A549 (cell line): Measurements from ENCODE around the gene TIAL1. TPM values are rescaled to one million over a fixed set of nuclear protein-coding genes. Genes with fewer than 3 reads are reported as not detected.

Source experiments
- ATAC-seq, 2 experiments: fragments of 200-7000 bp in 1 of 2; fragments of >200 bp in 1 of 2; cut with Nextera tagmentation in 1 of 2; cut with Tn5 transposase in 1 of 2; 3 replicates each; pipeline versions ENCODE4 v1.8.0 to v1.9.1; 2018 to 2020; ENCODE audit warnings: mild to moderate bottlenecking in 1 of 2, moderate library complexity in 1 of 2
- CTCF ChIA-PET: fragments of 300-600 bp; sonication (Branson Sonifier 250); formaldehyde crosslinking; extraction: SDS; loops from one replicate; lab custom pipeline; 2021; ENCODE audit warnings: antibody characterized with exemption, inconsistent platforms; lab: Yijun Ruan, JAX
- POLR2A ChIA-PET: fragments of 350-600 bp; formaldehyde crosslinking; extraction: SDS; loops from one replicate; lab custom pipeline; 2021; ENCODE audit warnings: antibody characterized with exemption, inconsistent platforms; lab: Yijun Ruan, JAX
- DNase-seq, 2 experiments: peaks; one replicate each; pipeline versions ENCODE4 v3.0.0 to v3.0.0-alpha.2; 2011 to 2016; ENCODE audit warnings: low read depth in 1 of 2, low spot score in 1 of 2
- FAIRE-seq: peaks from 2 replicates; lab custom pipeline; 2011; peaks lifted over from hg19 to GRCh38; lab: Jason Lieb, UNC
- H3K27ac ChIP-seq, 2 experiments: fragments of >200 bp; sonication (Bioruptor Twin); formaldehyde crosslinking; 3 replicates each; pipeline ENCODE4 v1.5.1; 2016 to 2017
- H3K4me1 ChIP-seq: fragments of >200 bp; sonication (Bioruptor Twin); formaldehyde crosslinking; 3 replicates; pipeline ENCODE4 v1.6.1; 2016
- H3K4me2 ChIP-seq: fragments of >200 bp; sonication (Bioruptor Twin); formaldehyde crosslinking; 3 replicates; pipeline ENCODE4 v1.6.1; 2016
- H3K4me3 ChIP-seq: fragments of >200 bp; sonication (Bioruptor Twin); formaldehyde crosslinking; 3 replicates; pipeline ENCODE4 v1.5.1; 2016
- H3K9me3 ChIP-seq: fragments of >200 bp; sonication (Bioruptor Twin); formaldehyde crosslinking; 3 replicates; pipeline ENCODE4 v1.6.1; 2016
- CHD2 ChIP-seq: fragments of 150-350 bp; IDR thresholded peaks from 2 replicates; pipeline ENCODE4 v1.6.1; 2014; ENCODE audit warnings: low read length; ENCODE audit not compliant: partially characterized antibody
- ELK1 ChIP-seq: fragments of 150-350 bp; IDR thresholded peaks from 2 replicates; pipeline ENCODE4 v1.6.1; 2014; ENCODE audit warnings: low read depth, mild to moderate bottlenecking, low read length
- ESRRA ChIP-seq: fragments of 150-350 bp; IDR thresholded peaks from 2 replicates; pipeline ENCODE4 v1.6.1; 2014; ENCODE audit warnings: mild to moderate bottlenecking, low read length, borderline replicate concordance
- FOSL2 ChIP-seq, 2 experiments: fragments of 450-650 bp in 1 of 2; fragments of >200 bp in 1 of 2; sonication (Bioruptor Twin) in 1 of 2; formaldehyde crosslinking; IDR thresholded peaks; 2 replicates each; pipeline versions ENCODE4 v1.5.0 to v1.6.1; 2016 to 2020; ENCODE audit warnings: mild to moderate bottlenecking in 1 of 2, moderate library complexity in 1 of 2
- HEYL ChIP-seq: fragments of 250-450 bp; sonication (Bioruptor Pico); IDR thresholded peaks from 2 replicates; pipeline ENCODE4 v1.8.0; 2021; ENCODE audit warnings: mild to moderate bottlenecking, moderate library complexity
- MAFK ChIP-seq: fragments of 450-650 bp; IDR thresholded peaks from 2 replicates; pipeline ENCODE4 v1.6.1; 2014; ENCODE audit not compliant: partially characterized antibody
- NPAS2 ChIP-seq: fragments of 250-450 bp; sonication (Bioruptor Pico); IDR thresholded peaks from 2 replicates; pipeline ENCODE4 v1.8.0; 2022; ENCODE audit warnings: mild to moderate bottlenecking, moderate library complexity, borderline replicate concordance
- RNF2 ChIP-seq: fragments of 200-600 bp; sonication (generic); IDR thresholded peaks from 2 replicates; pipeline ENCODE4 v1.6.1; 2016; ENCODE audit warnings: low read depth, mild to moderate bottlenecking, antibody characterized with exemption, moderate library complexity, borderline replicate concordance
- SMC3 ChIP-seq: fragments of >200 bp; sonication (Bioruptor Twin); formaldehyde crosslinking; IDR thresholded peaks from 3 replicates; pipeline ENCODE4 v1.6.1; 2018; ENCODE audit warnings: inconsistent platforms
- TFCP2L1 ChIP-seq: fragments of 250-450 bp; sonication (Bioruptor Pico); IDR thresholded peaks from 2 replicates; pipeline ENCODE4 v1.5.0; 2021; ENCODE audit warnings: mild to moderate bottlenecking
- TP53 ChIP-seq: fragments of 250-450 bp; sonication (Bioruptor Pico); IDR thresholded peaks from 2 replicates; pipeline ENCODE4 v1.5.0; 2021; ENCODE audit warnings: mild to moderate bottlenecking, moderate library complexity
- ZNF302 ChIP-seq: fragments of 250-450 bp; sonication (Bioruptor Pico); IDR thresholded peaks from 2 replicates; pipeline ENCODE4 v1.9.0; 2021; ENCODE audit warnings: inconsistent platforms, mild to moderate bottlenecking, moderate library complexity
- WGBS: methylation state at CpG from one replicate; pipeline ENCODE4 v1.1.6; 2017; ENCODE audit errors: missing lambda C conversion rate; 5-methylcytosine and 5-hydroxymethylcytosine counted together
- polyA plus RNA-seq, 4 experiments: library from polyadenylated mRNA; depleted of rRNA in 3 of 4; stranded (reverse); fragments of >200 nt; fragmentation: RNase III in 1 of 4; extraction: RNeasy Plus Mini Kit Qiagen cat#74134 plus additional on column Dnase treatment in 1 of 4; gene quantifications; 2 replicates in 3 of 4; 3 replicates in 1 of 4; pipeline ENCODE4 v1.2.3, GENCODE V29; 2011 to 2017
- TF ChIP-seq, protein P1 (sequence below): fragments of 250-450 bp; sonication (Bioruptor Pico); IDR thresholded peaks from 2 replicates; pipeline ENCODE4 v1.5.0; 2021; ENCODE audit warnings: mild to moderate bottlenecking, moderate library complexity, borderline replicate concordance

Gene TIAL1
- polyA plus RNA-seq, 2 of the 4 experiments (the other 2 are of a cell fraction), result 89.5 to 115 TPM

- TF ChIP-seq, protein P1, sequence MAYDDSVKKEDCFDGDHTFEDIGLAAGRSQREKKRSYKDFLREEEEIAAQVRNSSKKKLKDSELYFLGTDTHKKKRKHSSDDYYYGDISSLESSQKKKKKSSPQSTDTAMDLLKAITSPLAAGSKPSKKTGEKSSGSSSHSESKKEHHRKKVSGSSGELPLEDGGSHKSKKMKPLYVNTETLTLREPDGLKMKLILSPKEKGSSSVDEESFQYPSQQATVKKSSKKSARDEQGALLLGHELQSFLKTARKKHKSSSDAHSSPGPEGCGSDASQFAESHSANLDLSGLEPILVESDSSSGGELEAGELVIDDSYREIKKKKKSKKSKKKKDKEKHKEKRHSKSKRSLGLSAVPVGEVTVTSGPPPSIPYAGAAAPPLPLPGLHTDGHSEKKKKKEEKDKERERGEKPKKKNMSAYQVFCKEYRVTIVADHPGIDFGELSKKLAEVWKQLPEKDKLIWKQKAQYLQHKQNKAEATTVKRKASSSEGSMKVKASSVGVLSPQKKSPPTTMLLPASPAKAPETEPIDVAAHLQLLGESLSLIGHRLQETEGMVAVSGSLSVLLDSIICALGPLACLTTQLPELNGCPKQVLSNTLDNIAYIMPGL, result no peak
- no peak for TF ChIP-seq TFCP2L1 (CRISPR knock-in tag)
These were observed 72.1 kb downstream of the TIAL1 start (continued) for GRCh38 chr10:119524720-119525070.

DNA sequence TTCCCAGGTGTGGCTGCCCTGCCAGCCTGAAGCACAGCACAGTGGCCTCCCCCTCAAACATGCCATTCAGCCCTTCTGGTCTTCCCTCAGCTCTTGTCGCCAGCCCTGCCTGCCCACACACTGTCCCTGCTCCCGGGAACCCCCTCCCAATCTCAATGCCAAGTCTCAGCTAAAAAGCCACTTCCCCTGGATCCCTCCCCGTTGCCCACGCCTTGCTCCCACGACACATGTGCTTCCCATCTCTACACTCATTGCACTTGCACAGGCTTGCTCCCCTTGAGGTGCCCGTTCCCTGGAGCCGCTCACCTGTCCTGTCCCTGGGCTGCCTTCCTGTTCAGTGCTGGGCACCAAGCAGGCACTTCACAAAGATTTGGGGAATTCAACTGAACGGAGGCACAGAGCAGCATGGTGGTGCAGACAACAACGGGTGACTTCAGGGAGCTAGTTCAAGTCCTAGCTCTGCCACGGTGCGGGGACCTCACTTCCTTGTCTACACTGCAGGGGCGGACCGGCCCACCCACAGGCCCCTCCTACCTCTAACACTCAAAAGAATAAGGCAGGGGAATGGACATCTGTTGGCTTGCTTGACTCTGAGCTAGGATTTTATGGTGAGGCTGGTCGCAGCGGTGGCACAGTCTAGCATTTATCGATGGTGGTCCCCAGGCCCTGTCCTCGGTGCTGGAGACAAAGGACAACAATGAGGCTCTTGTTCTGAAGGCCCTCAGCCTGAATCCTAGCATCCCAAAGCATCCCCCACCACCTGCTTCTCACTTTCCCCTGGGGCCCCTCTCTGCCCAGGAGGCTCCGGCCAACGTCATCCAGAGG is 72.7 kb downstream of the TIAL1 start:
- no peak for TF ChIP-seq RNF2
- TF ChIP-seq HEYL (CRISPR knock-in tag), result no peak
- TF ChIP-seq CHD2, result no peak
- no peak for TF ChIP-seq ZNF302 (CRISPR knock-in tag)
- no peak for TF ChIP-seq NPAS2 (CRISPR knock-in tag)
- TF ChIP-seq MAFK, result no peak
- no peak for TF ChIP-seq ESRRA
- no peak for TF ChIP-seq FOSL2 (IDR thresholded peaks at IDR 0.05)
- no peak for TF ChIP-seq FOSL2 (CRISPR knock-in tag; IDR thresholded peaks at IDR 0.05)
- TF ChIP-seq SMC3, result no peak
- TF ChIP-seq TP53 (CRISPR knock-in tag), result no peak
- TF ChIP-seq ELK1, result no peak
- no peak overlapping the region for H3K27ac ChIP-seq
- no peak for ATAC-seq
- no peaks in the 10 kb centered on the region for H3K9me3 ChIP-seq
- H3K4me2 ChIP-seq, result no peak overlapping the region
- whole genome bisulfite sequencing, result 94% methylated on average over 19 of the region's 19 CpGs
- no peak for DNase-seq
- POLR2A ChIA-PET, result no interaction called here
- H3K4me1 ChIP-seq, result peaks cover 7% of the 10 kb centered on the region
- CTCF ChIA-PET, result interaction anchor here (1.2 to 2.4 kb wide), 2 partner anchors 19 to 317 kb away, joined by 3 to 11 read pairs; partner anchors contain the start of gene GRK5
- FAIRE-seq, result no peak
- no peak overlapping the region for H3K4me3 ChIP-seq

Other genes starting within 250 kb of the TIAL1 start
- 33.5 and 46.4 TPM in 2 replicates for gene RGS10, start 54.2 kb downstream of the TIAL1 start, polyA plus RNA-seq (2011; rRNA removed)
- gene RGS10, start 54.2 kb downstream of the TIAL1 start, polyA plus RNA-seq (2017; fragmentation: RNase III; extraction: RNeasy Plus Mini Kit Qiagen cat#74134 plus additional on column Dnase treatment), result 39.7 to 41.4 TPM (median 41.3 TPM) in 3 replicates
- 10.7 and 18.3 TPM in 2 replicates for gene BAG3, start 54.4 kb upstream of the TIAL1 start, polyA plus RNA-seq (2011; rRNA removed)
- 50.0 to 58.4 TPM (median 57.4 TPM) in 3 replicates for gene BAG3, start 54.4 kb upstream of the TIAL1 start, polyA plus RNA-seq (2017; fragmentation: RNase III; extraction: RNeasy Plus Mini Kit Qiagen cat#74134 plus additional on column Dnase treatment)
- gene INPP5F, start 129.1 kb upstream of the TIAL1 start, polyA plus RNA-seq (2011; rRNA removed), result 7.7 and 8.3 TPM in 2 replicates
- gene INPP5F, start 129.1 kb upstream of the TIAL1 start, polyA plus RNA-seq (2017; fragmentation: RNase III; extraction: RNeasy Plus Mini Kit Qiagen cat#74134 plus additional on column Dnase treatment), result 5.6 to 6.2 TPM (median 5.6 TPM) in 3 replicates